ENCODE data around the gene SLC6A19.

SLC6A19 gene

GRCh38 chr5:1235379-1235778 lies 34.0 kb downstream of the SLC6A19 start:
- H3K9me3 ChIP-seq (ENCODE audit: severe bottlenecking): peaks cover 27% of the 10 kb centered on the region
- DNase-seq: no peak
- H3K4me3 ChIP-seq (ENCODE audit: low read depth, low read length): no peak overlapping the region
- no peaks in the 10 kb centered on the region for H3K27me3 ChIP-seq (ENCODE audit: insufficient read depth, low read depth, severe bottlenecking)
- TF ChIP-seq, protein P1, sequence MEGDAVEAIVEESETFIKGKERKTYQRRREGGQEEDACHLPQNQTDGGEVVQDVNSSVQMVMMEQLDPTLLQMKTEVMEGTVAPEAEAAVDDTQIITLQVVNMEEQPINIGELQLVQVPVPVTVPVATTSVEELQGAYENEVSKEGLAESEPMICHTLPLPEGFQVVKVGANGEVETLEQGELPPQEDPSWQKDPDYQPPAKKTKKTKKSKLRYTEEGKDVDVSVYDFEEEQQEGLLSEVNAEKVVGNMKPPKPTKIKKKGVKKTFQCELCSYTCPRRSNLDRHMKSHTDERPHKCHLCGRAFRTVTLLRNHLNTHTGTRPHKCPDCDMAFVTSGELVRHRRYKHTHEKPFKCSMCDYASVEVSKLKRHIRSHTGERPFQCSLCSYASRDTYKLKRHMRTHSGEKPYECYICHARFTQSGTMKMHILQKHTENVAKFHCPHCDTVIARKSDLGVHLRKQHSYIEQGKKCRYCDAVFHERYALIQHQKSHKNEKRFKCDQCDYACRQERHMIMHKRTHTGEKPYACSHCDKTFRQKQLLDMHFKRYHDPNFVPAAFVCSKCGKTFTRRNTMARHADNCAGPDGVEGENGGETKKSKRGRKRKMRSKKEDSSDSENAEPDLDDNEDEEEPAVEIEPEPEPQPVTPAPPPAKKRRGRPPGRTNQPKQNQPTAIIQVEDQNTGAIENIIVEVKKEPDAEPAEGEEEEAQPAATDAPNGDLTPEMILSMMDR (IDR thresholded peaks at IDR 0.05; ENCODE audit: low read depth, low read length): no peak; the same call in 1 of the 2 replicates
- H3K36me3 ChIP-seq: no peaks in the 10 kb centered on the region
- no peak overlapping the region for H3K27ac ChIP-seq

DNA sequence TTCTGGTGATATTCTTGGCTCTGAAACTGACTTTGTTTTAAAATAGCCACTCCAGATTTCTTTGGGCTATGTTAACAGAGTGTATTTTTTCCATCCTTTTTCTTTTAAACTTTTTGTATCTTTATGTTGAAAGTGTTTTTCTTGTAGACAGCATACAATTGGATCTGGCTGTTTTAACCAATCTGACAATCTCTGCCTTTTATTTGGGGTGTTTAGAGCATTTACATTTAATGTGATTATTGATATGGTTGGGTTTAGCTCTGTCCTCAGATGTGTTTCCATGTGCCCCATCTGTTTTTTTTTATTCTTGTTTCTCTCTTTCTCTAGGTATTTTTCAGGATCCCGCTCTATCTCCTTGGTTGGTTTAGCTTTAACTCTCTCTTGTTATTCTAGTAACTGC lies 34.4 kb downstream of the SLC6A19 start:
- Histone ChIP-seq H3K36me3 (no peaks in the 10 kb centered on the region), H3K27ac (no peak overlapping the region), H3K9me3 (ENCODE audit: severe bottlenecking) (peaks cover 32% of the 10 kb centered on the region), H3K4me3 (ENCODE audit: low read depth, low read length) (no peak overlapping the region), H3K27me3 (ENCODE audit: insufficient read depth, low read depth, severe bottlenecking) (no peaks in the 10 kb centered on the region)
- TF ChIP-seq, protein P1 (IDR thresholded peaks at IDR 0.05; ENCODE audit: low read depth, low read length): no peak
- no peak for DNase-seq

GRCh38 chr5:1239505-1240251 lies 38.3 kb downstream of the SLC6A19 start:
- DNase-seq: peak; percentile 93
- TF ChIP-seq, protein P1 (IDR thresholded peaks at IDR 0.05; ENCODE audit: low read depth, low read length): no peak
- H3K36me3 ChIP-seq: no peaks in the 10 kb centered on the region
- H3K27ac ChIP-seq: peak overlapping the region; percentile 49
- H3K4me3 ChIP-seq (ENCODE audit: low read depth, low read length): no peak overlapping the region
- peaks cover 25% of the 10 kb centered on the region for H3K9me3 ChIP-seq (ENCODE audit: severe bottlenecking)
- no peaks in the 10 kb centered on the region for H3K27me3 ChIP-seq (ENCODE audit: insufficient read depth, low read depth, severe bottlenecking)

DNA sequence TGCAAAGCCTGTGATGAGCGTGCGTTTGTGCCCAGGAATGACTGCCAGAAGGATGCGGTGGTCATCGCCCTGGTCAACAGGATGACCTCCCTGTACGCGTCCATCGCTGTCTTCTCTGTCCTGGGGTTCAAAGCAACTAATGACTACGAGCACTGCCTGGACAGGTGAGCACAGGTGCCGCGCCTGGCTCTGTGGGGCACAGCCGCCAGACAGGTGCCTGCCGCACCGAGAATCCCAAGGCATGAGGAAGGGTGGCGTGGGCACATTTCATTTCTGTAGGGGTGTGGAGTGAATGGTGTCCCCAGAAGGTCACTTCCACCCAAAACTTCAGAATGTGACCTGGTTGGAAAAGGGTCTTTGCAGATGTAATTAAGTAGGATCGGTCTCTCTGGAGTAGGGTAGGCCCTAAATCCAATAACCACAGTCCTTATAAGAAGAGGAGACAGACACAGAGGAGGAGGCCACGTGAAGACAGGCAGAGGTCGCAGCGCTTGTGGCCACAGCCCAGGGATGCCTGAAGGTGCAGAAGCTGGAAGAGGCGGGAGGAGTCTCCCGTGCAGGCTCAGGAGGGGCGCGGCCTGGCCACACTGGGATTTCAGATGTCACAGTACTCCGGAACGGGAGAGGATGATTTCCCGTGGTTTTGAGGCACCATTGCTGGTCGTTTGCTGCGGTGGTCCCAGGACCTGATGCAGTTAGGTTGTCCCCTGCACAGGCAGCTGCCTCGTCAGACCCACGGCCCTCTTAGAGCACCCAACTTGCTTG lies 39.3 kb downstream of the SLC6A19 start:
- Histone ChIP-seq H3K9me3 (ENCODE audit: severe bottlenecking) (peaks cover 15% of the 10 kb centered on the region), H3K27ac (peak overlapping the region; percentile 49; the same call in 1 of the 2 replicates), H3K4me3 (ENCODE audit: low read depth, low read length) (no peak overlapping the region), H3K36me3 (no peaks in the 10 kb centered on the region), H3K27me3 (ENCODE audit: insufficient read depth, low read depth, severe bottlenecking) (no peaks in the 10 kb centered on the region)
- no peak for DNase-seq
- TF ChIP-seq, protein P1 (IDR thresholded peaks at IDR 0.05; ENCODE audit: low read depth, low read length): no peak

GRCh38 chr5:1241509-1242080 lies 40.2 kb downstream of the SLC6A19 start:
- peaks cover 6% of the 10 kb centered on the region for H3K9me3 ChIP-seq (ENCODE audit: severe bottlenecking)
- no peak overlapping the region for H3K4me3 ChIP-seq (ENCODE audit: low read depth, low read length)
- H3K36me3 ChIP-seq: no peaks in the 10 kb centered on the region
- no peak overlapping the region for H3K27ac ChIP-seq
- TF ChIP-seq, protein P1 (IDR thresholded peaks at IDR 0.05; ENCODE audit: low read depth, low read length): no peak
- DNase-seq: peak; percentile 43
- H3K27me3 ChIP-seq (ENCODE audit: insufficient read depth, low read depth, severe bottlenecking): no peaks in the 10 kb centered on the region

Data from WERI-Rb-1 (cell line).